Fibroblast of the aortic adventitia (primary cell): ENCODE measurements around the gene ZC3H12C. TPM values are rescaled to one million over a fixed set of nuclear protein-coding genes. Genes with fewer than 3 reads are reported as not detected.

Experiments used
- DNase-seq: peaks from one replicate; pipeline ENCODE4 v3.0.0-alpha.2; 2010; ENCODE audit warnings: low read depth
- H3K4me3 ChIP-seq: 2 replicates; pipeline ENCODE4 v1.5.1; 2011; ENCODE audit warnings: low read depth, mild to moderate bottlenecking, control low read depth, low read length, moderate library complexity
- total RNA-seq: library from RNA; depleted of rRNA; stranded (reverse); fragments of >200 nt; gene quantifications from 2 replicates; pipeline ENCODE4 v1.2.3, GENCODE V29; 2012; ENCODE audit warnings: low replicate concordance
- TF ChIP-seq, protein P1 (sequence below): IDR thresholded peaks from 2 replicates; pipeline ENCODE4 v1.5.1; 2011; ENCODE audit warnings: mild to moderate bottlenecking, low read length, control low read depth, inconsistent platforms; ENCODE audit not compliant: insufficient read depth

ZC3H12C gene
- total RNA-seq, 1 donor: 17.4 TPM

- DNase-seq: no peak
- TF ChIP-seq, protein P1, sequence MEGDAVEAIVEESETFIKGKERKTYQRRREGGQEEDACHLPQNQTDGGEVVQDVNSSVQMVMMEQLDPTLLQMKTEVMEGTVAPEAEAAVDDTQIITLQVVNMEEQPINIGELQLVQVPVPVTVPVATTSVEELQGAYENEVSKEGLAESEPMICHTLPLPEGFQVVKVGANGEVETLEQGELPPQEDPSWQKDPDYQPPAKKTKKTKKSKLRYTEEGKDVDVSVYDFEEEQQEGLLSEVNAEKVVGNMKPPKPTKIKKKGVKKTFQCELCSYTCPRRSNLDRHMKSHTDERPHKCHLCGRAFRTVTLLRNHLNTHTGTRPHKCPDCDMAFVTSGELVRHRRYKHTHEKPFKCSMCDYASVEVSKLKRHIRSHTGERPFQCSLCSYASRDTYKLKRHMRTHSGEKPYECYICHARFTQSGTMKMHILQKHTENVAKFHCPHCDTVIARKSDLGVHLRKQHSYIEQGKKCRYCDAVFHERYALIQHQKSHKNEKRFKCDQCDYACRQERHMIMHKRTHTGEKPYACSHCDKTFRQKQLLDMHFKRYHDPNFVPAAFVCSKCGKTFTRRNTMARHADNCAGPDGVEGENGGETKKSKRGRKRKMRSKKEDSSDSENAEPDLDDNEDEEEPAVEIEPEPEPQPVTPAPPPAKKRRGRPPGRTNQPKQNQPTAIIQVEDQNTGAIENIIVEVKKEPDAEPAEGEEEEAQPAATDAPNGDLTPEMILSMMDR: no peak
- no peak overlapping the region for H3K4me3 ChIP-seq
These were observed 10.3 kb upstream of the ZC3H12C start for GRCh38 chr11:110082899-110083298.

DNA sequence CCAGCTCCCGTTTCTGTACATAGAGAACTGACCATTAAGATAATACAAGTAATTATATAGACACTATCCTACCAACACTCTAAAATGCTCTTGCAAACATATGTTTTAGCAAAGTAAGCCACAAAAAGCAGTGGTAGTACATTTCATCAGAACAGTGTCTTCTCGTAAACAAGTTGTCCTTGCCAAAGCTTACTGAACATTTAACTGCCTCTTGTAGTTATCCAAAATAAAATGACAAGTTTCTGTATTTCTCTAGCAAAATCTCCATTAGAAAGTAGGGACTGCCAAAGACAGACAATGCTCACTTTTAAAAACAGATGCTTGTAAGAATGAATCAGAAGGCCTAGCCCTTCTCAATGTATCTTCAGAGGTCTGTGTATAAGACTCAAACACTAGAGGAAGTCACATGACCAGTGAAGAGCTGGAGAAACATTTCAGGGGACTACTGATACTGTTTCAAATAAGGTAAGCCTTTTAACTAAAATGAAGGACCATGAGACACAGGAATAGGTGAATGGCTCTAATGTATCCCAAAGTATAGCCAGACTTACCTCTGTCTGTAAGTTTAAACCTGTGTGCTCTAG, 7.8 kb upstream of the ZC3H12C start:
- TF ChIP-seq, protein P1: no peak
- no peak overlapping the region for H3K4me3 ChIP-seq
- no peak for DNase-seq

- no peak overlapping the region for H3K4me3 ChIP-seq
- peak; percentile 77 for DNase-seq
- TF ChIP-seq, protein P1: no peak
These were observed 6.3 kb upstream of the ZC3H12C start for GRCh38 chr11:110086892-110087309.

DNA sequence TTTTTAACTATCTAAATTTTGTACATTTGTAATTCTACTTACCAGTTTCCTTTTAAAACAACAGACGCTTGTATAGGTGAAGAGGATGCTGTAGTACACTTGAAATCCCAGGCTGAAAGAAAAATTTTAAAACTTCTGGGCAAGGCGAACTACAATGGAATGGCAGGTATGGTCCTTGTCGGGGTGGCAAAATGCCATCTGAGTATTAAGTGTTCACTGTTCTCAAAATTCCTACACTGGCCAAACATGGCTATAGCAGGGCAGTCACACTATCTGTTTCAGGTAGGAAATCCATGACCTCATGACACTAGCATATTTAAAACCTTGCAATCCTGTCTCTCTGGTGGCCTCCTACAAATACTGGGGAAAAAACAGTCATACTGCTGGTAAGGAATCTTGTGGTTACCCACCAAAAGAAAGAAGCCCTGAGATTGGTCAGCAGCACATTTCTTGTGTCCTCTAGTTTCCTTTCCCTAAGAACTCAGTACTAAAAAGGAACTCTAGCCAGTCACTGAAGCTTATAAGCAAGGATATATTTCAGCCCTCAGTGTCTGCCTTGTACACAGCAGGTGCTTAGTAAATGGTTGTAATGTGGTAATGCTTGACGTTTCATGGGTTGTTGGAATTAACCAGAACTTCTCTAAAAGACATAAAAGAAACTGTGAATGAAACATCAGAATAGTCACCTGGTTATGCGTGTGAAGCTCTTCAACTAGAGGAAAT, 5.2 kb upstream of the ZC3H12C start:
- TF ChIP-seq, protein P1: no peak
- no peak overlapping the region for H3K4me3 ChIP-seq
- DNase-seq: peak; percentile 40

- H3K4me3 ChIP-seq: no peak overlapping the region
- no peak for DNase-seq
- TF ChIP-seq, protein P1: no peak
These were observed 4.5 kb upstream of the ZC3H12C start for GRCh38 chr11:110088535-110089344.

GRCh38 chr11:110089617-110090282, 3.4 kb upstream of the ZC3H12C start:
- no peak overlapping the region for H3K4me3 ChIP-seq
- TF ChIP-seq, protein P1: no peak
- no peak for DNase-seq
